GM18505 (cell line): ENCODE measurements around the gene GMDS.

Source experiments
- ATAC-seq: cut with Tn5 transposase; IDR thresholded peaks from one replicate; pipeline ENCODE4 v1.9.1; 2021; ENCODE audit not compliant: unreplicated experiment
- POLR2A ChIP-seq: IDR thresholded peaks from 4 replicates; pipeline ENCODE4 v1.6.1; 2011; ENCODE audit warnings: borderline replicate concordance; ENCODE audit not compliant: insufficient read depth, insufficient read length; ENCODE audit errors: extremely low read depth

GMDS gene

DNA sequence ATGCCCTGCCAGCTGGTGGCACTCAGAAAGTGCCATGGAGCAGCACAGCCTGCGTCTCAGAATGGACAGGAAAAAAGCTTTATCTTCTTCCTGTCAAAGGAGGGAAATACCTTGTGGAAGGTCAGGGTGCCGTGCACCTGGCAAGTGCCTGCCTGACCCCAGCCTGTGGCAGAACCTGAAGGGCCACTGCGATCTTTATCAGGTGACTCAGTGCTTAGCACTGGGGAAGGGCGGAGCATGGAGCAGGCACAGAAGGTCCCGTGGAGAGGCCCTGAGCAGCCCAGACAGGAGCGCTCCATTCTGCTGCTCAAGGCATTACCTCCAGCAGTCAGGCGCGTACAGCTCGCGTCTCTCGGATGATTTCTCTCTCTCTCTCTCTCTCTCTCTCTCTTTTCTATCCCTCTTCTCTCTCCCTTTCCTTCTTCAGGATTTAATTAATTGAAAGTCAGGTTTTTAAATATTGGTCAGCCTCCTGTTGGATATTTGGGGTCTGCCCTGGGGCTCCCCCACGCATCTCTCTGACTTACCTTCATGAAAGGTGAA is 604.0 kb downstream of the GMDS start:
- no peak for ATAC-seq
- TF ChIP-seq POLR2A, result no peak

- no peak for ATAC-seq
- no peak for TF ChIP-seq POLR2A
These were observed 604.9 kb downstream of the GMDS start for GRCh38 chr6:1640476-1640875.

DNA sequence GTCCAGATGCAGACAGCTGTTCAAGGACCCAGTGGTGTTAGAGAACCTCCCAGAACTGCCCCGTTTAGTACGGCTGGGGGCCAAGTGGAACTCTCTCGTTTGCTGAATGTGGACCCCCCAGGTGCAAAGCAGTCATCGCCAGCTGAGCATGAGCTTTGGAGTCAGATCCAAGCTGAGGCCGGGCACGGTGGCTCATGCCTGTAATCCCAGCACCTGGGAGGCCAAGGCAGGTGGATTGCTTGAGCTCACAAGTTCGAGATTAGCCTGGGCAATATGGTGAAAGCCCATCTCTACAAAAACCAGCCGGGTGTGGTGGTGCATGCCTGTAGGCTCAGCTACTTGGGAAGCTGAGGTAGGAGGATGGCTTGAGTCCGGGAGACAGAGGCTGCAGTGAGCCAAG is 606.0 kb downstream of the GMDS start:
- no peak for TF ChIP-seq POLR2A
- no peak for ATAC-seq

- ATAC-seq, result no peak
- no peak for TF ChIP-seq POLR2A
These were observed 608.2 kb downstream of the GMDS start for GRCh38 chr6:1636971-1637871.

DNA sequence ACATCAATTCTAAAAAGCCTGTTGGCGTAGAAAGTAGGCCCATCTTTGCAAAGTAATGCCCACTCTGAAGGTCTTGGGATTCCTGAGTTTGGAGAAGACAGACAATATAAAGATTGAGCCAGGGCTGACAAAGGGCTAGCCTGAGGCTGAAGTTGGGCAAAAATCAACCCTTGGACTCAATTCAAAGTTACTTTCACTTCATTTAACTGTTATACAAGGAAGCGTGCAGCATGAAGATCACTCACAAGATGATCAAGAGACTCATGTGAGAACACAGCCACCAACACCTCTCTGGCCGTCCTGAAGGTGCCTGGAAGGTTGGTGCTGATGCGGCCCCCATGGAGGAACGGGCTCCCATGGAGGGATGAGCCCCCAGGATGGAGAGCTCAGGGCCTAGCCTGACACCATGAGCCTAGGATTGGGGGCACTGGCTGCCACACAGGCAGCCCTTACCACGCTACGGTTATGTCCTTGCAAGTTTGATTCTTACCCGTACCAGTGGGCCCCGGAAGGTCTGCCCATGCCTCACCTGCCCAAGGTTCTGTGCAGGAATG is 609.1 kb downstream of the GMDS start:
- no peak for ATAC-seq
- TF ChIP-seq POLR2A, result no peak

DNA sequence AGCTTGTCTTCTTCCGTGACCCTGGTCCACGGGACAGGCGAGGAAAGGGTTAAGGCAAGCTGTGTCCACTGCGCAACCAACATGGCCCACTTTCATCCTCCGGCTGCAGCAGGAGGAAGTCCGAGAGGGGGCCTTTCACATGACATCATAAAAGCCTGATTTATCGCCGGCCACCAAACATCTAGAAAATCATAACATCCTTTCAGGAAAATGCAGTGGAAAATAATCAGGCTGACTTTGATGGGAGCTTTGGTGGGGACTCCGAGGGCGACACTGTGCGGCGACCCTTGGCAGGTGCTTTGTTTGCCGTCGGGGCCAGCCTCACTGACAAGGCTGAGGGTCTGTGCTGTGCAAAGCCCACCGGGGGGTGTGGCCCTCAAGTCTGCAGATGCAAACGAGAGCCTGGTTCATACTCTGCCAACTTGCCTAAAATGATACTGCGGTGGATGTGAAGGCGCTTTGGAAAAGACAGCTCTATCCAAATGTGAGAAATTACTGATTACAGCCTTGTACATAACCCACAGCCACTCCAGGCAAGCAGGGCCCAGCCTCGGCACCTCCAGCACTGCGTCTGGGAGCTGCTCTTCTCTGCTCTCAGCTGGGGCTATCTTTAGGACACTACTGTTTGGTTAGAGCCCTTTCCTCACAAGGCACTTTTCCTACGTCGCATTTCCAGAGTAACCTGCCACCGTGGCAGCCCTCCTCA is 609.9 kb downstream of the GMDS start:
- no peak for TF ChIP-seq POLR2A
- no peak for ATAC-seq

- no peak for ATAC-seq
- TF ChIP-seq POLR2A, result no peak
These were observed 611.3 kb downstream of the GMDS start for GRCh38 chr6:1634081-1634480.

GRCh38 chr6:1633366-1634021 is 611.9 kb downstream of the GMDS start:
- ATAC-seq, result no peak

GRCh38 chr6:1631251-1631650 is 614.2 kb downstream of the GMDS start:
- no peak for ATAC-seq
- no peak for TF ChIP-seq POLR2A

More at GRCh38 chr6:1633366-1634021, 611.9 kb downstream of the GMDS start:
- no peak for TF ChIP-seq POLR2A

GRCh38 chr6:1630771-1631217 is 614.6 kb downstream of the GMDS start:
- no peak for ATAC-seq
- TF ChIP-seq POLR2A, result no peak

- TF ChIP-seq POLR2A, result no peak
- no peak for ATAC-seq
These were observed 615.1 kb downstream of the GMDS start for GRCh38 chr6:1630212-1630770.

GRCh38 chr6:1629316-1629715 is 616.1 kb downstream of the GMDS start:
- TF ChIP-seq POLR2A, result no peak
- no peak for ATAC-seq

- no peak for TF ChIP-seq POLR2A
- ATAC-seq, result no peak
These were observed 617.4 kb downstream of the GMDS start for GRCh38 chr6:1627827-1628560.

GRCh38 chr6:1626481-1626880 is 618.9 kb downstream of the GMDS start:
- no peak for TF ChIP-seq POLR2A
- no peak for ATAC-seq
